ENCODE data around the gene IRAK2.
"Not testable (repeated sequence)": the region's sequence is repeated elsewhere in the genome, so short reads cannot be mapped to it uniquely, and the experiment has no call there.

IRAK2 gene

DNA sequence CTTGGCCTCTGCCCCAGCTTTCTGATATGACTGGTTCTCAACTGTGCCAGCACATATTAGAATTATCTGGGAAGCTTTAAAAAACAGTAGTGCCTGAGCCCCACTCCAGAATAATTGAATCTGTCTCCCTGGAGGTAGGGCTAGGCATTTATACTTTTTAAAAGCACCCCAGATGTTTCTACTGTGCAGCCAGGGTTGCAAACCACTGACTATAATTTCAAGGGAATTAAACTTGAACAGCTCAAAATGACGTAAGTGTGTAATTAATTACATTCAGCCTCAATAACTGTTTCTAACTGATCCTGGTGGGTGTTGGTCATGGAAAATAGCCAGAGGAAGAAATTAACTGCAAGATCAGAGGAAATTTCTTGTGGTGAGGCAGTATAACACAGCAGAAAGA is 4.4 kb upstream of the IRAK2 start:
- no peak for DNase-seq

DNA sequence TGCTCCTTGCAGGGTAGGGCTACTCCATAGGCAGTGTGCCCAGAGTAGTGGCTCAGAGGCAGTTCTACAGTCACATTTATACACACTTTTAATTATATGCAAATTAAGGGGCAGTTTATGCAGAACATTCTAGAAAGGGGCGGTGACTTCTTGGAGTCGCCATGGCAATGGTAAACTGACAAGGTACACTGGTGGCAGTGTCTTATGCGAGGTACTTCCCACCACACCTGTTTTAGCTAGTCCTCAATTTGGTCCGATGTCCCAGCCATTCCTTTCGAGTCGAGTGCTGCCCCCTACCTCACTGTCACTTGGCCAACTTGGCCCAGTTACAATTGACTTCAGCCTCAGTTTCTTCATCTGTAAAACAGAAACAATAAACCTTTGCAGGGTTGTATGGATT is 3.8 kb upstream of the IRAK2 start:
- DNase-seq: no peak

DNA sequence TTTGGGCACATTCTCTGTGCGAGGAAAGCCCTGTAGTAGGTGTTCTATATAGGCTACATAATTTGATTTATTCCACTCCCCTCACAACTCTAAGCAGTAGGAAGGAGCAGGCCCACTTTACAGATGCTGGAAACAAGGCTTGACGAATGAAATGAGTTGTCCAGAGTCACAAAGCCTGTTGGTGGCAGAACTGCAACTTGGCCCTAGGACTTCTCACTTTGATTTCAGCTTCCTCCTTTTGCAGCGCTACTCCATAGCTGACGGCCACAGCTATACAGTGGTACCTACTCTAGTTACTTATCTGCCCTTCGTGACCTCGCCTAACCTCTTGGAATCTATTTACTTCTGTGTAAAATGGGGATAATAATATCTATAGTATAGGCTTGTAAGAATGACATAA is 2.5 kb upstream of the IRAK2 start:
- no peak for DNase-seq

DNA sequence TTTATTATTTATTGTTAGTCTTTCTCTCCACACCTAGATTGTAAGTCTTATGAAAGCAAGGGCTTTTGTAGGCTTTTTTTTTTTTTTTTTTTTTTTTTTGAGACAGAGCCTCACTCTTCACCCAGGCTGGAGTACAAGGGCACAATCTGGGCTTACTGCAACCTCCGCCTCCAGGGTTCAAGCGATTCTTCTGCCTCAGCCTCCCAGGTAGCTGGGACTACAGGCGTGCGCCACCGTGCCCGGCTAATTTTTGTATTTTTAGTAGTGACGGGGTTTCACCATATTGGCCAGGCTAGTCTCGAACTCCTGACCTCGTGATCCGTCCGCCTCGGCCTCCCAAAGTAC is 546 bp upstream of the IRAK2 start:
- not testable (repeated sequence) for DNase-seq

DNA sequence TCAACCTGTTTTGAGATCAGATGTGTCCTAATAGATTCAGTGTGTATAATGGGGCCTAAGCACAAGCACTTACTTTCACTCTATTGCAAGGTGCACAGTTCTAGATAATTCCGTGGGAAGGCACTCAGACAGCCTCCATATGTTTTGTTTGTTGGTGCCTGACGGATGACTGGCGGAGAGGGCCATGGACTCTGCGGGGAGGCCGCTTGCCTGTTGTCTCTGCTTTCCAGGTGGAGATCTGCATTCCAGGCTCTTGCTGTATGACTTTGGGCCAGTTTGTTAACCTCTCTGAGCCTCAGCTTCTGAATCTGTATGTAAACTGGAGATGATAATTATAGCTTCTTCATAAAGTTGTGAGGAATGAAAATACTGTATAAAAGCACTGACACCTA is 1.5 kb downstream of the IRAK2 start:
- DNase-seq: no peak

DNA sequence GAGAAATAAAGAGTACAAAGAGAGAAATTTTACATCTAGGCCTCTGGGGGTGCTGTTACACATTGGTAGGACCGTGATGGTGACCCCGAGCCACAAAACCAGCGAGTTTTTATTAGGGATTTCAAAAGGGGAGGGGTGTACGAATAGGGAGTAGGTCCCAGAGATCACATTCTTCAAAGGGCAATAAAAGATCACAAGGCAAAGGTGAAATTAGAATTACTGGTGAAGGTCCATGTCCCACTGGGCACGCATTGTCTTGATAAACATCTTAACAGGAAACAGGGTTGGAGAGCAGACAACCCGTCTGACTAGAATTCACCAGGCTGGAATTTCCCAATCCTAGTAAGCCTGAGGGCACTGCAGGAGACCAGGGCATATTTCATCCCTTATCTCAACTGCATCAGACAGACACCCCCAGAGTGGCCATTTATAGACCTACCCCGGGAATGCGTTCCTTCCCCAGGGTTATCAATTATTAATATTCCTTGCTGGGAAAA is 4.3 kb downstream of the IRAK2 start:
- no peak for DNase-seq

DNA sequence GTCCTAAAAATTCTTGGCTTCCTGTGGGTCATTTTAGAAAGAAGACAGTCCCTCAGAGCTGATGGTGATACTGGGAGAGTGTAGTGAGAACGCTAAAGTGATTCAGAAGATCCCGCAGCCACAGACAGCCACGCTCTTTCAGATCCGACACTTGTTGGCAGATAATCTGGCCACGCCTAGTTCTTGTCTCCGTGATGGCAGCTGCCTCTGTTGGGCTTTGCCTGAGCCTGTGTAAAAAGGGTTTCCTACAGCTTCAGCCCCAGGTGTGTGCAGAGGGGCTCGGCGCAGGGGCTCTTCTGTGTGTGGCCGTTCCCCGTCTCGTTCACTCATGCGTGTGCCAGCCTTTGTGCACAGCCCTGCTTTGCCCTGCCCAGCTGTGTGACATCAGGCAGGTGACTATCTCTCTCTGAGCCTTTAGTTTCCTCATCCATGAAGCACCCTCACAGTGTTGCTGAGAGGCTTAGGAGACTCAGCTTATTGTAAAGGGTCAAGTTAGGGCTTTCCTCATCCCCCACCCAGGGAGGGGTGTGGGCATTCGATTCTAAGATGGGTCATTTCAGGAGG is 6.3 kb downstream of the IRAK2 start:
- no peak for DNase-seq

DNA sequence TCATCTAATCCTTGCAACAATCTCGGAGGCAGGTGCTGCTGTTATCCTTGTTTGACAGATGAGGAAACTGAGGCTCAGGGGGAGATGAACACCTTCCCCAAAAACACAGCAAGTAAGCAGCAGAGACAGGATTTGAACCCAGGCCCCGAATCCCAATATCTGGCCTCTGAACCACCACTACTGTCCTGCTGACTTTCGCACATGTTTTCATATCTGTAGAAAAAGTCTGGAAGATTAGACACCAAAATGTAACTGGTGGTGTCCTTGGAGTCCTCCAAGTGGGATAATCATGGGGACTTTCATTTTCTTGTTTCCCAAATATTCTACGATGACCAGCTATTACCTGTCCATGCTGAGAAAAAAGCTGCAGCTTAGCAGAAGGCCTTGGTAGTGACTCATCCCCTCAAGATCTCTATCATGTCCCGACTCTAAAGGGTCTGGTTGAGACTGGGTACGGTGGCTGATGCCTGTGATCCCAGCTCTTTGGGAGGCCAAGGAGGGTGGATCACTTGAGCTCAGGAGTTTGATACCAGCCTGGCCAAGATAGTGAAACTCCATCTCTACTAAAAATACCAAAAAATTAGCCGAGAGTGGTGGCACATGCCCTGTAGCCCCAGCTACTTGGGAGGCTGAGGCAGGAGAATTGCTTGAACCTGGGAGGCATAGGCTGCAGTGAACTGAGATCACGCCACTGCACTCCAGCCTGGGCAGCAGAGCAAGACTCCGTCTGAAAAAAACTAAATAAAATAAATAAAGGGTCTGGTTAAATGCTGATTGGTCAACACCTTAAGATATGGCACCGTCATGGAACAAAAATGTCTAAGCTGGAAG is 8.6 kb downstream of the IRAK2 start:
- no peak for DNase-seq

DNA sequence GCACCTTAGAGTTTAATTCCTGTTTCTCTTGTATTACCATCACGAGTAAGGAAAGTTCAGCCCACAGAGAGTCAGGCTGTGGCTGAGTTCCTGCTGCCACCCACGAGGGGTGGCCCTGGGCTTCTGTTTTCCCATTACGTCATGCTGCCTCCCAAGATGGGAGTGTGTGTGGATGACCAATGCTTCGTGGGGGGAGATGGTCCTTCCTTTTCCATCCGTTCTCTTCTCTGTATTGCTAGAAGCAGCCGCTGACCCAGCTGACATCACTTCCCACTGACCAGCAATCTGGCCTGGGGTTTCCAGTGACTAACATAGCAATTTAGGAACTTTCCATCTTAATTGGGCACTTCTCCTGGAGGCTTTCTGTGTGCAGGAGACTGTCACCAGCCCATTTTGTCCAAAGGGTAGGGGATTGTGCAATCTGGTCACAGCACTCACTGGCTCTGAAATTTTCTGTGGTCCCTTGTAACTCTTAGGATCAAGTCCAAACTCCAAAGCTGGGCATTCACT is 9.3 kb downstream of the IRAK2 start:
- no peak for DNase-seq

DNA sequence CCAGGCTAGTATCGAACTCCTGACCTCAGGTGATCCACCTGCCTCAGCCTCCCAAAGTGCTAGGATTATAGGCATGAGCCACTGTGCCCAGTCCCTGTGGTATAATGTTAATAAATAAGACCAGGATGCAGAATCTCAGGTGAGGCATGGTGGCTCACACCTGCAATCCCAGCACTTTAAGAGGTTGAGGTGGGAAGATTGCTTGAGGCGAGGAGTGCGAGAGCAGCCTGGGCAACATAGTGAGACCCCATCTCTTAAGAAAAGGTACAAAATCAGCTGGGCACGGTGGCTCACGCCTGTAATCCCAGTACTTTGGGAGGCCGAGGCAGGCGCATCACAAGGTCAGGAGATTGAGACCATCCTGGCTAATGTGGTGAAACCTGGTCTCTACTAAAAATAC is 10.6 kb downstream of the IRAK2 start:
- not testable (repeated sequence) for DNase-seq

DNA sequence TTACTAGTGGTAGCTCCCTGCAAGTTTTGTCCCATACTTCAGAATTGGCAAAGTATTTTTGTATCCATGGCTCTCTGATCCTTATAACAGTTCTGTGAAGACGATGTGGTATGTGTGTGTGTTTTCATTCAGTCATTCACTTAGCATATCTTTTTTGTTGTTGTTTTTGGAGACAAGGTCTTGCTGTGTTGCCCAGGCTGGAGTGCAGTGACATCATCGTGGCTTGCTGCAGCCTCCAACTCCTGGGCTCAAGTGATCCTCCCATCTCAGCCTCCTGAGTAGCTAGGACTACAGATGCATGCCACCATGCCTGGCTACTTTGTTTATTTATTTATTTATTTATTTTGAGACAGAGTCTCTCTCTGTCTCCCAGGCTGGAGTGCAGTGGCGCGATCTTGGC is 11.4 kb downstream of the IRAK2 start:
- not testable (repeated sequence) for DNase-seq

DNA sequence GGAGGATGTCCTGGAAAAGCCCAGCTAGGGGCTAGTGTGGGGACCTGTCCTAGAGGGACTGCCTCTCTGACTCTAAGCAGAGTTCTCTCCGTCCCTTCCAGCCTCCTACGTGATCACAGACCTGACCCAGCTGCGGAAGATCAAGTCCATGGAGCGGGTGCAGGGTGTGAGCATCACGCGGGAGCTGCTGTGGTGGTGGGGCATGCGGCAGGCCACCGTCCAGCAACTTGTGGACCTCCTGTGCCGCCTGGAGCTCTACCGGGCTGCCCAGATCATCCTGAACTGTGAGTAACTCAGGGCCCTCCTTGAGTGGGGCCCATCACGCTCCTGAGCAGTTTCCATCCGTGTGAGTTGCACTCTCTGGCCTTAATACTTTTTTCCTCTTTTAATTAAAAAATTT is 13.0 kb downstream of the IRAK2 start:
- no peak for DNase-seq

DNA sequence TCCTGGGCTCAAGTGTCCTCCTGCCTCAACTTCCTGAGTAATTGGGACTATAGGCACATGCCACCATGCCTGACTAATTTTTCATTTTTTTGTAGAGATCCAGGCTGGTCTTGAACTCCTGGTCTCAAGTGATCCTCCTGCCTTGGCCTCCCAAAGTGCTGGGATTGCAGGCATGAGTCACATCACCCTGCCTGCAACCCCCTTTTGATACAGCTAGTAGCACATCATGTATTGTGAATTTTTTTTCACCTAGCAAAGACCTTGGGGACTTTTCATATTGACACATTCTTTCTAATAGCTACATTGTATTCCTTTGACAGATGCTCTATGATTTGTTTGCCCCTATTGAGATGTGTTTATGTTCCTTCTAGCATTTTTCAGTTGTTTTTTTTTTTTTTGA is 14.2 kb downstream of the IRAK2 start:
- DNase-seq: no peak

DNA sequence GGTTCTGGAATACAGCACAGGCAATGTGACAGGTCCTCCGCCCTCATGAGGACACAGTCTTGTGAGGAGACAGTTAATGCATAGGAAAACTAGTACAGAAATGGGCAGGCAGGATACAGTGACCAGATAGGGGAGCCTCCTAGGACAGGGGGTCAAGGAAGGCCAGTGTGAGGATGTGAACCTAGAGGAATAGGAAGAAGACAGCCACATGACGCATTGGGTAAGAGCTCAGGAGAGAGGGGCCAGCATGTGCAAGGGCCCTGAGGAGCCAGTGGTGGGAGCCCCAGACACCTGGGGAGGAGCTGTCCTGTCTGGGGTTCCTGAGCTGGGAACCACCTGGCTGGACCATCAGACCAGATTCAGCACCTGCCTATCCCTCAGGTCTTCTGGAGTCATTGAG is 15.6 kb downstream of the IRAK2 start:
- DNase-seq: no peak

DNA sequence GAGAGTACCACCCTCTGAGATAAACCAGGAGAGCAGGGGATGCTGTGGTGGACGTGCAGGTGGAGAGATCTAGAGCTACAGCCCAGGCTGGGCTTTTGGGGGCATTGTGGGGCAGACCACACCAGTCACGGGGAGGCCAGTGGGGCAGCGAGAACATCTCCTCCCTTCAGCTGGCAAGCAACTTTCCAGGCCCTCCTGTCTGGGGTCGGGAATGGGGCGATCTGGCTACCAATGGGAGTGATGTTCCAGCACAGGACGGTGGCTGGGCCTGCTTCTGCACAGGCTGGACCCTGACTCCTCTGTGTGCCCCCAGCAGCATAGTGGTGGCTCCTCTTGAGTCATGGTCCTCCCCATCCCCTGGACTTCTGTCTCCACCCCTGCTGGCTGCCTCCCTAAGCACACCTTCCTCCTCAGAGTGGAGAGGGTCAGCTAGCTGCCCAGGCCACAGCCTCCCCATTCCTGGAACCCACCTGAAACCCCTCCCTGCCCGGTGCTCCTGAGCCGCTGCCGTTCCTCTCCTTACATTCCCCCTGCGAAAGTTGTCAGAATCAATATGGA is 16.1 kb downstream of the IRAK2 start:
- no peak for DNase-seq

DNA sequence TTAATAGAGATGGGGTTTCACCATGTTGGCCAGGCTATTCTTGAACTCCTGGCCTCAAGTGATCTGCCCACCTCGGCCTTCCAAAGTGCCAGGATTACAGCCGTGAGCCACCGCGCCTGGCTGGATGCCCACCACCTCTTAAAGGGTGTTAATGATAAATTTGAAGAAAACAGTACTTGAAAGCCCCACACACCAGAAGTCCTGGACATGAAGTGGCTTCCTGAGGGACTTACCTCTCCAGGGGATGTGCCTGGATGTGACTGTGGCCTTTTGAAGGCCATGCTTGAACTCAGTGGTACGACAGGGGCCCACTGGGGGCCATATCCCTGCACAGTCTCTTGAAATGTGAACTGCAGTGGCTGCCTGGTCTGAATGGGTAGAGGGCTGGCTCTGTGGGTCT is 18.2 kb downstream of the IRAK2 start:
- DNase-seq: no peak

DNA sequence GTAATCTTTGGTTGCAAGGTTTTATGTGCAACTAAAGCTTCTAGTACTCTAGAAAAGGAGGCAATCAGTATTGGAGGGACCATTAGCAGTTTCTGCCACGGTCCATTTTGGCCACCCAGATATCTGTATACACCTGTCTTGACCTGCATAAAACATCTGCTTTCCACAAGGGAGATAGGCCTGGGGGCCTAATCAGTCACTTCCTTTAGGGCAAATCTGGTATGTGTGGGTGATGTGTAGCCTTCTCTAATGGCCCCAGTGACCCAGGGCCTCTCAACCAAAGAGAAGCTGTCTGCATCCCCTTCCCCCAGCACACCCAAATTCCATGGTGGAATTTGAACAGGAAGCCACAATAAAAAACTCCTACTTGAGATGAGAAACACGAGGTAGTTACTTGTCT is 19.5 kb downstream of the IRAK2 start:
- DNase-seq: no peak

DNA sequence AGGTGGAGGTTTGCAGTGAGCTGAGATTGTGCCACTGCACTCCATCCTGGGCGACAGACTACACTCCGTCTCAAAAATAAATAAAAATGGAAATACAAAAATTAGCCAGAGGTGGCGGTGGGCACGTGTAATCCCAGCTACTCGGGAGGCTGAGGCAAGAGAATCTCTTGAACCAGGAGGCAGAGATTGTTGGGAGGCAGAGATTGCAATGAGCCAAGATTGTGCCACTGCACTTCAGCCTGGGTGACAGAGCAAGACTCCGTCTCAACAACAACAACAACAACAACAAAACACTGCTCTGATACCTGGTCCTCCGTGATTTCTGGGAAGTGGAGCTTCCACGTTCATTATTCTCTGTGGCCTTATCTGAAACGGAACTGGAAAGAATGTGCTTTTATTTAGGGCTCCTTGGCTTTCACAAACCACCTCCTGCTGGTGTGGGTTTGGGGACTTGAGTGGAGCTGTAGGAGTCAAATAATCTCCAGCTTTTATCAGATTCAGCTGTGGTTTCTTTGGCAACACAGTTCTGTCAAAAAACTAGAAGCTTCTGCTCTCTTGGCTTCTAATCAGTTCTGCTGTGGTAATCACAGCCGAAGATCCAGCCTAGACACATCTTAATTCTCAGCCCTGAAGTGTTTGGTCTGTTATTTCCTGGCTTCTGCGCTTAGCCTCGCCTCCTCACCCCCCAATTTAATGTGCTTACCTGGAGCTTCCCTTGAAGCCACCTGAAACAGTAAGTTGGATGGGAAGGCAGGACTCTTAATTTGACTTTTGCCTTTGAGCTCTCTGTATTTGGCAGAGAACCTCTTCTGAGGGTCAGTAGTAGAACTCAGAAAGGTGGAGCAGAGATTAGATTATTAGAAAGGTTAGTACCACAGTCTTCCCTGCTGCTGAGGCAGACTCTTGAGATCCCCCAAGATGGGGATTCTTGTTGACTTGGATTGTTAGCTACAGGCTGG is 21.4 kb downstream of the IRAK2 start:
- no peak for DNase-seq

DNA sequence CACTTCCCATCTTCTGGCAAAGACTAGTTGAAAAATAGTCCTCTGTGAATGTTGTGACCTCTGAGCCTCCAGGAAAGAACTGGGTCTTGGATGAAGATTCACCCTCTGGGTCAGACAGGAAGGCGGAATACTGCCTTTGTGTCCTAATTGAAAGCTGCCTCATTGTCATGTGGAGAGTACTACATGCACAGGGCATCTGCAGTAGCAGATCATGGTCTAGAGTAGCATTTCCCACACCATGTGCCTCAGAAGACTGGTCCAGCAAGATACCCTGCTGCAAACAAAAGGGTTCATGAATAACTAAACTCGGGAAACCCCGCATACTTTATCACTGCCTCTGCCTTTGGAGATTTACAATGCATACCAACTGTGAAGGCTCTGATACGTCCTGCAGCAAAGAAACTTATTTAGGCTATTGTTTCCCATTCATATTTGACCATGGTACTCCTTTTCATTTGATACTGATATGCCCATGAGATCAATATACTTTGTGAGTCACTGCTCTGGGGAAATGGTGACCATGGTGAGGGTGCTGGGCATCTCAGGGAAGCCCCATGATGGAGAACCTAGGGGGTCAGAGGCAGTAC is 22.7 kb downstream of the IRAK2 start:
- DNase-seq: no peak

DNA sequence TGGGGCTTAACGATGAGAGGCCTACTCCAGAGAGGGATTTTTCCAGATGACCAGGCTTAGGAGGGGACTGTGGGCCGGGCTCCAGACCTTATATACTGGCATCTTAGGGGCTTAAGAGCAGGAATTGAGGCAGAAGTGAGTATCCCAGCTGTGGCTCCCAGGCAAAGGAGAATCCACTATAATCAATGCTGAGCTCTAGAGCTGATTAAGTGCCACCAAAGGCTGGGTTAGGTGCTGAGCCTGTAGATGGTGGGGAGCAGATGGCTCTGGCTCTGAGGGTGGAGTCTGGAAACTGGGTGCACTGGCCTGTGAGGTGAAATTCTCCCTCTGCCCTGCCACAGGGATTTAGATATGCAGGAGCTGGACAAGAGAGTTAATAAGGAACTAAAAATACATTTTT is 23.2 kb downstream of the IRAK2 start:
- DNase-seq: no peak

DNA sequence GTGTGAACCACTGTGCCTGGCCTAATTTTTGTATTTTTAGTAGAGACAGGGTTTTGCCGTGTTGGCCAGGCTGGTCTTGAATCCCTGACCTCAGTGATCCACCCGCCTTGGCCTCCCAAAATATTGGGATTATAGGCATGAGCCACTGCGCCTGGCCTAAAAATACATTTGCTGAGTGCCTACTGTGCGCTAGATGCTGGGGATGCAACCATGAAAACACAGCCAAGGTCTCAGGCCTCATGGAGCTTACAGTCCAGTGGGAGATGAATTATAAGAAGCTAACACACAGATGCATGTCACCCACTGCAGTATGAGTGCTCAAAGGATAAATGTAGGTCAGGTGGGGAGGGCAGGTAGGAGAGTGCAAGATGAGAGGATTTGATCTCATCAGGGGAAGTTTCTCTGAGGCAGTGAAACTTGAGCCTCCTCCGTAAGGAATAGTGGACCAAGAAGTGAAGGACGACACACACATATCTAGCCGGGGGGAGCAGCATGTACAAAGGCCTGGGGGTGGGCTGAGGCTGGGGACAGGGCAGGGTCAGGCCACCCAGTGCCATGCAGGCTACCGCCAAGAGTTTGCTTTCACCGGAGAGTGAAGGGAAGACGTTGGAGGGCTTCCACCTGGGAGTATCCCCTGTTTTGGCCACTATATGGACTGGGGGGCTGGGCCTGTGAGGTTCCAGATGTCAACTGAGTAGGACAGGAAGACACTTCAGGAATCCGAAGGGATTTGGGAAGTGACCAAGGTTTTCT is 24.3 kb downstream of the IRAK2 start:
- DNase-seq: no peak

All from NK-92 treated with Interleukin-12 subunit alpha and Interleukin-12 subunit beta, amount 100 ng/mL, for 24 hours (cell line).